ENCODE data around the gene ITGAE.

DNA sequence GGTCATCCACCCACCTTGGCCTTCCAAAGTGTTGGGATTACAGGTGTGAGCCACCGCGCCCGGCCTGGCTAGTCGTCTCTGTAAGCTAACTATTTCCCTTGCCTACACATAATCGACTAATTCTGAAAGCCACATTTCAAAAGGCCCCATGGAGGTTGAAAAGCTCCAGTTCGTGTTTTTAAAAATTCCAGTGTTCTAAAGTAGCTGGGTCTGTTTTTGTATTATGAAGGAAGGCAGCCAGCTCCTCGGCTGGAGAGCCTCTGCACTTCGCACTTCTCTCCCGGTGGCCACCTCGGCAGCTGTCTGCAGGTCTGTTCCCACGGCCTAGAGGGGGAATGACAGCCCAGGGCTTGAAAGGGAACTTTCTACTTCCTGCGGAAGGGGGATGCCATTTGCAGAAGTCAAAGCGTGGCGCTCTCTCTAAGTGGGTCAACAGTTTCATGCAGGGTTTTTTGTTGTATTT, 60.3 kb downstream of the ITGAE start:
- no peak for TF ChIP-seq EZH2 (IDR thresholded peaks at IDR 0.05; ENCODE audit: insufficient read depth, poor library complexity, severe bottlenecking)
- no peak for TF ChIP-seq EZH2phosphoT487 (IDR thresholded peaks at IDR 0.05; ENCODE audit: insufficient read depth, low read depth)
